ENCODE measurements around the gene GJA4. TPM values are rescaled to one million over a fixed set of nuclear protein-coding genes. Genes with fewer than 3 reads are reported as not detected.
"Not testable (repeated sequence)": the region's sequence is repeated elsewhere in the genome, so short reads cannot be mapped to it uniquely, and the experiment has no call there.

The GJA4 gene
- total RNA-seq, 2 donors from 2014 or later = 9.0 TPM

GRCh38 chr1:34816332-34816731, 23.5 kb downstream of the GJA4 start:
- Histone ChIP-seq H3K27ac (ENCODE audit: low read depth, low read length) (no peak overlapping the region), H3K36me3 (ENCODE audit: control insufficient read depth, insufficient read depth, low read length) (no peaks in the 10 kb centered on the region), H3K4me3 (ENCODE audit: low read length) (no peak overlapping the region), H3K4me1 (ENCODE audit: control insufficient read depth, insufficient read depth, low read length) (no peaks in the 10 kb centered on the region), H3K9me3 (ENCODE audit: control insufficient read depth, low read length) (no peaks in the 10 kb centered on the region), H3K27me3 (ENCODE audit: control insufficient read depth, insufficient read depth, low read length, poor library complexity, severe bottlenecking) (no peaks in the 10 kb centered on the region), H3K9ac (ENCODE audit: extremely low read depth, low read length, poor library complexity, severe bottlenecking) (no peak overlapping the region)
- no peaks in the 10 kb centered on the region for H3K36me3 Mint-ChIP-seq (ENCODE audit: low read depth)
- no peaks in the 10 kb centered on the region for H3K9me3 Mint-ChIP-seq
- no peak overlapping the region for H3K4me3 Mint-ChIP-seq
- H3K27me3 Mint-ChIP-seq (ENCODE audit: insufficient read depth) = peaks cover 2% of the 10 kb centered on the region
- no peak for TF ChIP-seq CTCF (conservative IDR thresholded peaks at IDR 0.05)
- H3K4me1 Mint-ChIP-seq = no peaks in the 10 kb centered on the region
- DNase-seq = no peak
- H3K27ac Mint-ChIP-seq = no peak overlapping the region

GRCh38 chr1:34816778-34817177, 24.0 kb downstream of the GJA4 start:
- Mint-ChIP-seq H3K4me3 (no peak overlapping the region), H3K27ac (no peak overlapping the region), H3K36me3 (ENCODE audit: low read depth) (no peaks in the 10 kb centered on the region), H3K4me1 (no peaks in the 10 kb centered on the region), H3K9me3 (no peaks in the 10 kb centered on the region), H3K27me3 (ENCODE audit: insufficient read depth) (peaks cover 2% of the 10 kb centered on the region)
- Histone ChIP-seq H3K9me3 (ENCODE audit: control insufficient read depth, low read length) (no peaks in the 10 kb centered on the region), H3K9ac (ENCODE audit: extremely low read depth, low read length, poor library complexity, severe bottlenecking) (no peak overlapping the region), H3K4me1 (ENCODE audit: control insufficient read depth, insufficient read depth, low read length) (no peaks in the 10 kb centered on the region), H3K27ac (ENCODE audit: low read depth, low read length) (no peak overlapping the region), H3K27me3 (ENCODE audit: control insufficient read depth, insufficient read depth, low read length, poor library complexity, severe bottlenecking) (no peaks in the 10 kb centered on the region), H3K36me3 (ENCODE audit: control insufficient read depth, insufficient read depth, low read length) (no peaks in the 10 kb centered on the region), H3K4me3 (ENCODE audit: low read length) (no peak overlapping the region)
- 83 to 97% methylated on average over 1 to 2 of the region's 3 CpGs for WGBS, 2 experiments (ENCODE audit: insufficient coverage in 1 of 2, insufficient read length in 1 of 2)
- no peak for DNase-seq
- no peak for TF ChIP-seq CTCF (conservative IDR thresholded peaks at IDR 0.05)

GRCh38 chr1:34818862-34819261, 26.1 kb downstream of the GJA4 start:
- H3K9me3 Mint-ChIP-seq; H3K36me3 Mint-ChIP-seq (ENCODE audit: low read depth); H3K27me3 Mint-ChIP-seq (ENCODE audit: insufficient read depth); H3K4me1 Mint-ChIP-seq; H3K36me3 ChIP-seq (ENCODE audit: control insufficient read depth, insufficient read depth, low read length); H3K4me3 Mint-ChIP-seq; H3K27ac ChIP-seq (ENCODE audit: low read depth, low read length); H3K27ac Mint-ChIP-seq; H3K9me3 ChIP-seq (ENCODE audit: control insufficient read depth, low read length); DNase-seq; H3K27me3 ChIP-seq (ENCODE audit: control insufficient read depth, insufficient read depth, low read length, poor library complexity, severe bottlenecking); H3K4me3 ChIP-seq (ENCODE audit: low read length); H3K4me1 ChIP-seq (ENCODE audit: control insufficient read depth, insufficient read depth, low read length); H3K9ac ChIP-seq (ENCODE audit: extremely low read depth, low read length, poor library complexity, severe bottlenecking): not testable (repeated sequence)
- 67 to 95% methylated on average over 1 to 2 of the region's 2 CpGs for WGBS, 2 experiments (ENCODE audit: insufficient coverage in 1 of 2, insufficient read length in 1 of 2)

- 92% methylated on average over 3 of the region's 3 CpGs; no CpG with 5 or more reads in 1 of the 2 experiments for WGBS, 2 experiments (ENCODE audit: insufficient coverage in 1 of 2, insufficient read length in 1 of 2)
- DNase-seq = no peak
- Mint-ChIP-seq H3K27ac (no peak overlapping the region), H3K9me3 (no peaks in the 10 kb centered on the region), H3K36me3 (ENCODE audit: low read depth) (no peaks in the 10 kb centered on the region), H3K27me3 (ENCODE audit: insufficient read depth) (no peaks in the 10 kb centered on the region), H3K4me1 (peaks cover 18% of the 10 kb centered on the region), H3K4me3 (no peak overlapping the region)
- Histone ChIP-seq H3K4me3 (ENCODE audit: low read length) (no peak overlapping the region), H3K4me1 (ENCODE audit: control insufficient read depth, insufficient read depth, low read length) (peaks cover 13% of the 10 kb centered on the region), H3K9me3 (ENCODE audit: control insufficient read depth, low read length) (peaks cover 7% of the 10 kb centered on the region), H3K27me3 (ENCODE audit: control insufficient read depth, insufficient read depth, low read length, poor library complexity, severe bottlenecking) (no peaks in the 10 kb centered on the region), H3K27ac (ENCODE audit: low read depth, low read length) (no peak overlapping the region), H3K9ac (ENCODE audit: extremely low read depth, low read length, poor library complexity, severe bottlenecking) (no peak overlapping the region), H3K36me3 (ENCODE audit: control insufficient read depth, insufficient read depth, low read length) (no peaks in the 10 kb centered on the region)
- TF ChIP-seq CTCF (conservative IDR thresholded peaks at IDR 0.05) = no peak
Observed at GRCh38 chr1:34822202-34822601, 29.4 kb downstream of the GJA4 start.
